Lower leg skin (tissue), 3 donors: ENCODE data around the gene DDC.

ENCODE experiments used
- POLR2A ChIP-seq, 2 donors: fragments of 450-650 bp; IDR thresholded peaks; one replicate each; pipeline ENCODE4 v1.6.1; 2016 to 2017; ENCODE audit warnings: antibody characterized with exemption in 2 of 2, mild to moderate bottlenecking in 1 of 2, moderate library complexity in 1 of 2
- TF ChIP-seq, protein P1 (sequence below), 3 donors: fragments of 450-650 bp; IDR thresholded peaks; one replicate each; pipeline ENCODE4 v1.5.1; 2016; ENCODE audit warnings: antibody characterized with exemption in 3 of 3, mild to moderate bottlenecking in 3 of 3, moderate library complexity in 2 of 3

DNA sequence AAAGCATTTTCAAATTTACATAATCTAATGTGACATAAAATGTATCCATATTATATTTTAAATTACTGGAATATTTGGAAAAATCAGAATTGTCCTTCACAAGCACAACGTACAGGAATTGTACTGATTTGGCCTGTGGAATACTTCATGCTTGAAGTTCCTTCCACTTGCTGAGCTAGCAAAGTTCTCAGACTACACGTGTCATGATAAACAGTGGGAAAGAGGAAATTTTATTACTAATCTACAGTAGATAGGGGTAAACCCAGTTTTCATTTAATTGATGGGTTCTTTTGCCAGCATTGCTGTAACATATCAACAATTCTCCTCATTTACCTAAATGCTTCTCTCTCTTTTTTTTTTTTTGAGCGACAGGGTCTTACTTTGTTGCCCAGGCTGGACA, 69.5 kb downstream of the DDC start:
- no peak for TF ChIP-seq POLR2A (IDR thresholded peaks at IDR 0.05)
- TF ChIP-seq, protein P1, sequence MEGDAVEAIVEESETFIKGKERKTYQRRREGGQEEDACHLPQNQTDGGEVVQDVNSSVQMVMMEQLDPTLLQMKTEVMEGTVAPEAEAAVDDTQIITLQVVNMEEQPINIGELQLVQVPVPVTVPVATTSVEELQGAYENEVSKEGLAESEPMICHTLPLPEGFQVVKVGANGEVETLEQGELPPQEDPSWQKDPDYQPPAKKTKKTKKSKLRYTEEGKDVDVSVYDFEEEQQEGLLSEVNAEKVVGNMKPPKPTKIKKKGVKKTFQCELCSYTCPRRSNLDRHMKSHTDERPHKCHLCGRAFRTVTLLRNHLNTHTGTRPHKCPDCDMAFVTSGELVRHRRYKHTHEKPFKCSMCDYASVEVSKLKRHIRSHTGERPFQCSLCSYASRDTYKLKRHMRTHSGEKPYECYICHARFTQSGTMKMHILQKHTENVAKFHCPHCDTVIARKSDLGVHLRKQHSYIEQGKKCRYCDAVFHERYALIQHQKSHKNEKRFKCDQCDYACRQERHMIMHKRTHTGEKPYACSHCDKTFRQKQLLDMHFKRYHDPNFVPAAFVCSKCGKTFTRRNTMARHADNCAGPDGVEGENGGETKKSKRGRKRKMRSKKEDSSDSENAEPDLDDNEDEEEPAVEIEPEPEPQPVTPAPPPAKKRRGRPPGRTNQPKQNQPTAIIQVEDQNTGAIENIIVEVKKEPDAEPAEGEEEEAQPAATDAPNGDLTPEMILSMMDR (IDR thresholded peaks at IDR 0.05), result no peak
